Duodenal mucosa (tissue), 2 donors: ENCODE measurements around the gene HINT3.
"Not testable (repeated sequence)": the region's sequence is repeated elsewhere in the genome, so short reads cannot be mapped to it uniquely, and the experiment has no call there.

ENCODE experiments used
- H3K27ac ChIP-seq: one replicate; pipeline ENCODE4 v1.7.0; 2013; ENCODE audit warnings: low read depth, low read length
- H3K27me3 ChIP-seq, 2 donors: one replicate each; pipeline ENCODE4 v1.7.0; 2013; ENCODE audit warnings: low read length in 2 of 2, control low read depth in 1 of 2; ENCODE audit not compliant: insufficient read depth in 2 of 2, control insufficient read depth in 1 of 2
- H3K36me3 ChIP-seq, 2 donors: one replicate each; pipeline ENCODE4 v1.7.0; 2013; ENCODE audit warnings: low read length in 2 of 2, control low read depth in 1 of 2; ENCODE audit not compliant: insufficient read depth in 2 of 2, control insufficient read depth in 1 of 2
- H3K4me1 ChIP-seq, 2 donors: one replicate each; pipeline ENCODE4 v1.7.0; 2013; ENCODE audit warnings: low read length in 2 of 2, control low read depth in 1 of 2; ENCODE audit not compliant: insufficient read depth in 2 of 2, control insufficient read depth in 1 of 2
- H3K4me3 ChIP-seq, 2 donors: one replicate each; pipeline ENCODE4 v1.7.0; 2013; ENCODE audit warnings: low read length in 2 of 2, low read depth in 1 of 2
- H3K9ac ChIP-seq, 2 donors: one replicate each; pipeline ENCODE4 v1.7.0; 2013; ENCODE audit warnings: low read length in 2 of 2, low read depth in 1 of 2
- H3K9me3 ChIP-seq, 2 donors: one replicate each; pipeline ENCODE4 v1.7.0; 2013; ENCODE audit warnings: low read length in 2 of 2, control low read depth in 1 of 2; ENCODE audit not compliant: control insufficient read depth in 1 of 2

Gene HINT3

DNA sequence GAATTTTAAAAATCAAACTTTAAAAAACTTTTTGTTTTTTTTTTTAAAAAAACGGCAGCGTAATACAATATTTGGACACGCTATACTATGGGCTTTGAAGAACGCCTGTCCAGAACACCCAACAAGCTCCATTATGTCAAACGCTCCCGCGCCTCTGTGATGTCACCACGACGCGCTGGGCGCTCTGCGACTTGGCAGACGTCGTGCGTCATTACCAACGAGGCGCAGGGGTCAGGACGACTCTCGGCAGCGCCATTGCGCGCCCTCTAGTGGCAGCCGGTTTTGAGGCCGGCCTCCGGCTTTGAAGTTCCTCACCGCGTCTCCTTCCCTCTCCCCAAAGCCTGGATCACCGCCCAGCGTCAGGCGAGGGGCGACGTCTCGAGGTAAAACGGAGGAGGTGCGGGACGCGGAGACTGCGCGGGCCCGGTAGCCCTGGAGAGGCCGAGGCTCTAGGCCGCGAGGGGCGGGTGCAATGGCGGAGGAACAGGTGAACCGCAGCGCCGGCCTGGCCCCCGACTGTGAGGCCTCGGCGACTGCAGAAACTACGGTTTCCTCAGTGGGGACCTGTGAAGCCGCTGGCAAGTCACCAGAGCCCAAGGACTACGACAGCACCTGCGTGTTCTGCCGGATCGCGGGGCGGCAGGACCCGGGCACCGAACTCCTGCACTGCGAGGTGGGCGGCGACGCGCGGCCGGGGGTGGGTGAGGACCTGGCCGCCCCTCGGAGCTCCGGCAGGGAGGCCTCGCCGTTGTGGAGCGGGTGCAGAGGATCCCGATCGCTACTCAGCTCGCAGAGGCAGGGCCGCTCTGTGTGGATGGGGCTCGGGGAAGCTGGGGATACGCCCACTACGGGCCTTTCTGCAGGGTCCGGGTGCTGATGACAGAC lies at the start of gene HINT3:
Gene HINT3, plus strand, starts transcription at position 265 of the 885 bp plus-strand sequence. Its CDS starts 208 bp downstream, at position 473.
- peaks cover 16 to 23% of the 10 kb centered on the region in 2 donors for H3K4me1 ChIP-seq
- no peaks in the 10 kb centered on the region for H3K9me3 ChIP-seq
- peak within 1 kb of the TSS; percentile 95 for H3K27ac ChIP-seq
- H3K4me3 ChIP-seq: peak within 1 kb of the TSS; percentile 89 to 90
- no peaks in the 10 kb centered on the region for H3K36me3 ChIP-seq
- H3K27me3 ChIP-seq: no peaks in the 10 kb centered on the region
- H3K9ac ChIP-seq: peak within 1 kb of the TSS; percentile 90 to 95

DNA sequence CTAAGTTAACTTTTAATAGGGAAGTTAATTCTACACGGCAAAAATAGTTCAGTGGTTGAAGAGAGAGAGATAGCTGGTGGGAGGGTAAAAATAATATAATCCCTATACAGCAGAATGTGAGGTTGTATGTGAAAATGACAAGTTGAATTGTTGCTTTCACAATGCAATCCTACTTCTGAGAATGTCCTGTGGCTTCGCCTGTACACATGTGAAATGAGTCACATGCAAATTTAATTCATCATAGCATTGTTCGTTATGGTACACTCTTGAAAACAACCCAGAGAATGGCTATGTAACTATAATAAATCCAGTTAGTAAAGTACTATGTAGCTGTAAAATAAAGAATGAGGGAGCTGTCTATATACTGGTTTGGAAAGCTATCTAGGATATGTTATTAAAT lies 46.0 kb upstream of the HINT3 start:
- Histone ChIP-seq H3K27me3 (no peaks in the 10 kb centered on the region), H3K27ac (peak overlapping the region; percentile 37), H3K9ac (no peak overlapping the region), H3K4me1 (peaks cover 13 to 29% of the 10 kb centered on the region in 2 donors), H3K9me3 (no peaks in the 10 kb centered on the region), H3K36me3 (peaks cover 4 to 5% of the 10 kb centered on the region in 2 donors), H3K4me3 (no peak overlapping the region)

DNA sequence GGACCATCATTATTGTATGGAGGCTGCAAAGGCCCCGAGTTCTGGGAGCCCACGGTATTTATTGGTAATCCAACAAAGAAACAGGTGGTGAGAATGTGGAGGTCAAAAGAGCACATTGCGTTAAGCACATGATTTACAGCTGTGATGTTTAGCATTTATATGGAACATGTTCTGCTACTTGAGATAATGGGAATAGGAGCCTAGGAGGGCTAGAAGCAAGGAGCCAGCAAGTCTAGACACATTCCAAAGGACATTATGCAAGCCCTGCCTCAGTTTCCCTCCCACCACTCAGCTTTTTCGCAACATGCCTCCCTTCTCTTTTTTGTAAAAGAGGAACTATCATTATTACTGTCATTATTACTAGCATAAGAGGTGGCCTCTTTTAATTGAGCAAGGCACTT lies 45.5 kb upstream of the HINT3 start:
- H3K4me3 ChIP-seq, H3K36me3 ChIP-seq, H3K27me3 ChIP-seq, H3K27ac ChIP-seq, H3K9ac ChIP-seq, H3K9me3 ChIP-seq: not testable (repeated sequence)
- peaks cover 13 to 29% of the 10 kb centered on the region in 2 donors for H3K4me1 ChIP-seq

DNA sequence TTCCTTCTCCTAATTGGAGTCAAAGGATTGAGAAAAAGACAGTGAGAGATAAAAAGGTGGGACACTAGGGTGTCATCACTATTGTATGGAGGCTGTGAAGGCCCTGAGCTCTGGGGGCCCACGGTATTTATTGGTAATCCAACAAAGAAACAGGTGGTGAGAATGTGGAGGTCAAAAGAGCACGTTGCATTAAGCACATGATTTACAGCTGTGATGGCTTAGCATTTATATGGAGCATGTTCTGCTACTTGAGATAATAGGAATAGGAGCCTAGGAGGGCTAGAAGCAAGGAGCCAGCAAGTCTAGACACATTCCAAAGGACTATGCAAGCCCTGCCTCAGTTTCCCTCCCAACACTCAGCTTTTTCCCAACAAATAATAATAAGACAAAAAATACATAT lies 44.1 kb upstream of the HINT3 start:
- not testable (repeated sequence) for H3K27me3 ChIP-seq, H3K27ac ChIP-seq, H3K9ac ChIP-seq, H3K4me3 ChIP-seq, H3K9me3 ChIP-seq
- H3K36me3 ChIP-seq: peaks cover 4 to 19% of the 10 kb centered on the region in 2 donors
- H3K4me1 ChIP-seq: peaks cover 13 to 29% of the 10 kb centered on the region in 2 donors

DNA sequence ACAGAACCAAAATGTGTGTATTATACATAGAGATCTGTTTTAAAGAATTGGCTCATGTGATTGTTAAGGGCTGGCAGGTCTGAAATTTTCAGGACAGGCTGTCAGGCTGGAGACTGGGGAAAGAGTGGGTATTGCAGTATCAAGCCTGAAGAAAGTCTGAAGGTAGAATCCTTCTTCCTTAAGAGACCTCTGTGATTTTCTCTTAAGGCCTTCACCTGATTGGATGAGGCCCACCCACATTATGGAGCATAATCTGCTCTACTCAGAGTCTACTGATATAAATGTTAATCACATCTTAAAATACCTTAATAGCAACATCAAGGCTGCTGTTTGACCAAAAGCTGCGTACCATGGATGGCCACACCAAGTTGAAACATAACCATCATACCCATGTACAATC lies 43.4 kb upstream of the HINT3 start:
- H3K4me1 ChIP-seq: peaks cover 18 to 34% of the 10 kb centered on the region in 2 donors
- H3K4me3 ChIP-seq: no peak overlapping the region
- peaks cover 4 to 22% of the 10 kb centered on the region in 2 donors for H3K36me3 ChIP-seq
- no peak overlapping the region for H3K27ac ChIP-seq
- H3K9me3 ChIP-seq: no peaks in the 10 kb centered on the region
- no peaks in the 10 kb centered on the region for H3K27me3 ChIP-seq
- H3K9ac ChIP-seq: no peak overlapping the region

DNA sequence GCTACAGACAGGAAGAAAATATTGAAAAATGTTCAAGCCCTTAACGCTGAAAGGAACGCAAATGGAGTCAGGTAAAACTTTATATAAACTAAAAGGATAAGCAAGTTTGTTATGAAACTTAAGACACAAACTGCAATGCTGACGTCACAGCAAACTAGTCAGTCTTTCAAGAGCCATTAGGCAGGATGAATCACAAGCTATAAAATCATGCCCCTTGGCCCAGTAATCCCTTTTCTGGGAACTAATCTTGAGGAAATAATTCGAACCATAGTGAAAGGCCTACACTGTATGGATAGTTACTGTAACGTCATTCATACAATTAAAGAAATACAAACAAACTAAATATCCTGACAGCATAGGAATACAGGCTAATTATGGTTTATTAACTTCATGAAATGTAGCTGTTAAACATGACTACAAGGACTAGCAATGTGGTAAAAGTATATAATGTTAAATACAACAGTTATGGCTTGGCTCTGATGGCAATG lies 42.7 kb upstream of the HINT3 start:
- H3K27me3 ChIP-seq: no peaks in the 10 kb centered on the region
- H3K9me3 ChIP-seq: no peaks in the 10 kb centered on the region
- H3K27ac ChIP-seq: no peak overlapping the region
- peaks cover 24 to 42% of the 10 kb centered on the region in 2 donors for H3K4me1 ChIP-seq
- peaks cover 4 to 22% of the 10 kb centered on the region in 2 donors for H3K36me3 ChIP-seq
- peak overlapping the region in 1 of 2 donors; percentile 20 for H3K9ac ChIP-seq
- no peak overlapping the region for H3K4me3 ChIP-seq

DNA sequence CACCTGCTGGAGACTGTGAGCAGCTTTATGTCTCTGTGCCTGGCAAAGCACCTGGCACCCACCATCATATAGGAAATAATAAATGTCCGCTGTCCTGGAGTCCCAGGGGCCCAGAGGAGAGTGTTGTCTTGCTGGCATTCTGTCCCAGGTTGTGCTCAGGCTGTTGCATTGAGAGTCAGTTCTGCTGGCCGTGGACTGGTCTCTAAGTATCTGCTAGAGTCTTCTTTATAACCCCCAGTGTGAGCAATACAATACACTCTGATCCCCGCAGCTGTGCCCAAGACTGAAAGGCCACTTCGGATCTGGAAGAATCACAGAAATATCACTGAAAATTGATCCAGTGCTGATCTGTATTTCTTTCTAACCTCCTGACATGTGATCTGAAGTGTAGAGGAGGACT lies 38.3 kb upstream of the HINT3 start:
- no peaks in the 10 kb centered on the region for H3K9me3 ChIP-seq
- no peaks in the 10 kb centered on the region for H3K27me3 ChIP-seq
- H3K27ac ChIP-seq: peak overlapping the region; percentile 57
- peak overlapping the region; percentile 51 to 95 for H3K9ac ChIP-seq
- peak overlapping the region; percentile 76 to 78 for H3K4me3 ChIP-seq
- peaks cover 15 to 43% of the 10 kb centered on the region in 2 donors for H3K36me3 ChIP-seq
- H3K4me1 ChIP-seq: peaks cover 31 to 33% of the 10 kb centered on the region in 2 donors

DNA sequence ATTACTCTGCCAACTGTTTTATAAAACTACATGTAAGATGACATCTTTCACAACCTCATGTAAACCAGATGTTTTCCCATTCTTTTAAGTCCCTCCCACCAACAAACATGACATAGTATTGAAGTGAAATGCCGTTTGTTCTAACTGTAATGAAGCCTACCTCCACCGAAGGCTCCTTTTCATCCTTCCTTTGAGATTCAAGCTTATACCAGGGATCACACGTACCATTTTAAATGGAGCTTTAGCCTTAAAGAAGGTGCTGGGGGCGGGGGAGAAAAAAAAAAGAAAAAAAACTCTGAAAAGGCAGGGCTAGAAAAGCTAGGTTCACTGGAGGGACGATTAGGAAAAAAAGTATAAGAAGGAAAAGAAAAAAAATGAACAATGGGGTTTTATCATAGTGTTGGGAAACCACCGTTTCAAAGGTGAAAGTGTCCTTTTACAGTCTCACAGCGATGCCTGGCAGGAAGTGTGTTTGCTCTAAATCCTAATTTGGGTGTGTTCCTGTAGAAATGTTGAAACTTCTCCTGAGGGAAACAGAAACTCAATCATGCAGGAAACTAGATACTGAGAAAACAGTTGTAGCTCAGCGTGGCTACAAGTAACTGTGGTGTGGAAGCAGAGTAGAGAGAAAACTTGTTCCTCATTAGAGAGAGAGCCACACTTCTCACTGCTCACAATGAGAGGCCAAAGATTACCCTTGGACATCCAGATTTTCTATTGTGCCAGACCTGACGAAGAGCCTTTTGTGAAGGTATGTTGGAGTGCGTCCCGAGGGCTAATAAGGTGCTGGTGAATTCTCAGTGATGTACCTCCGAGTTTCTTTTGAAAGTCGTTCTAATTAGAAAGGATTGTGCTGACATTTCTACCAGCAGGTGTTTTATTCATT lies 37.6 kb upstream of the HINT3 start:
- Histone ChIP-seq H3K4me1 (peaks cover 33 to 34% of the 10 kb centered on the region in 2 donors), H3K9me3 (no peaks in the 10 kb centered on the region), H3K4me3 (peak overlapping the region; percentile 76 to 78), H3K9ac (peak overlapping the region; percentile 51 to 95), H3K36me3 (peaks cover 20 to 49% of the 10 kb centered on the region in 2 donors), H3K27ac (peak overlapping the region; percentile 79), H3K27me3 (no peaks in the 10 kb centered on the region)

DNA sequence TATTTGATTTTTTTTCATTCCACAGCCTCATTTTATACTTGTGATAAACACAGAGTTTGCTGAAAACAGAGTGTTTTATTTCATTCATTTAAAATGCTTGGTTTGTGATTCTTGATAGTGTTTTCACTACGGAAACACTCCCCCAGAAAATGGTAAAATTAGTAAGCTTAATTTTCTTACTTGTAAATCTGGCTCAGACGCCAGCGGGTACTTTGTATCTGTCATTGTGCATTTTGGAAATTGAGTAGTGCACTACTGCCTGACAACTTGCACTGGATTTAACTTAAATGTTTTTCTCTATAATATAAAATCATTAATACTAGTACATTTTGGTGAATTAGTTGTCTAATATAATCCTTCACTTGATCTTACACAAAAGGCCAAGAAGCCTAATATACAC lies 37.0 kb upstream of the HINT3 start:
- Histone ChIP-seq H3K27ac (peak overlapping the region; percentile 79), H3K27me3 (no peaks in the 10 kb centered on the region), H3K4me1 (peaks cover 33 to 36% of the 10 kb centered on the region in 2 donors), H3K9ac (peak overlapping the region; percentile 51 to 95), H3K4me3 (peak overlapping the region; percentile 76 to 78), H3K9me3 (no peaks in the 10 kb centered on the region), H3K36me3 (peaks cover 20 to 56% of the 10 kb centered on the region in 2 donors)
